Epithelial cell of esophagus (primary cell): ENCODE results near the gene VPS33A.

ENCODE experiments used
- DNase-seq: peaks from one replicate; pipeline ENCODE4 v3.0.0; 2010; ENCODE audit warnings: low read depth
- H3K4me3 ChIP-seq: 2 replicates; pipeline ENCODE4 v1.5.1; 2011; ENCODE audit warnings: mild to moderate bottlenecking, low read length, control low read depth
- CTCF ChIP-seq: IDR thresholded peaks from 2 replicates; pipeline ENCODE4 v1.5.1; 2011; ENCODE audit warnings: low read depth, mild to moderate bottlenecking, low read length, control low read depth, inconsistent platforms; ENCODE audit not compliant: insufficient read depth; ENCODE audit errors: missing control alignments

Gene VPS33A

GRCh38 chr12:122183588-122183940, 82.7 kb downstream of the VPS33A start:
- H3K4me3 ChIP-seq = peak overlapping the region; percentile 45
- no peak for TF ChIP-seq CTCF

GRCh38 chr12:122182887-122183587, 83.3 kb downstream of the VPS33A start, which contains the start of gene LRRC43:
Gene LRRC43 (plus strand): TSS chr12:122183123. CDS start chr12:122183145, 22 bp downstream.
- peak within 1 kb of the TSS; percentile 45 for H3K4me3 ChIP-seq
- DNase-seq = peak; percentile 25
- TF ChIP-seq CTCF = no peak

More at GRCh38 chr12:122183588-122183940, 82.7 kb downstream of the VPS33A start:
- DNase-seq = no peak
